ENCODE results near the gene TYW1B. TPM values are rescaled to one million over a fixed set of nuclear protein-coding genes. Genes with fewer than 3 reads are reported as not detected.
A peak's percentile ranks its signal among the peaks of the same experiment; 100 is the strongest.
"Not testable (repeated sequence)": the region's sequence is repeated elsewhere in the genome, so short reads cannot be mapped to it uniquely, and the experiment has no call there.

The TYW1B gene
- total RNA-seq, 1 experiment from 2014 or later = 0.78 TPM

DNA sequence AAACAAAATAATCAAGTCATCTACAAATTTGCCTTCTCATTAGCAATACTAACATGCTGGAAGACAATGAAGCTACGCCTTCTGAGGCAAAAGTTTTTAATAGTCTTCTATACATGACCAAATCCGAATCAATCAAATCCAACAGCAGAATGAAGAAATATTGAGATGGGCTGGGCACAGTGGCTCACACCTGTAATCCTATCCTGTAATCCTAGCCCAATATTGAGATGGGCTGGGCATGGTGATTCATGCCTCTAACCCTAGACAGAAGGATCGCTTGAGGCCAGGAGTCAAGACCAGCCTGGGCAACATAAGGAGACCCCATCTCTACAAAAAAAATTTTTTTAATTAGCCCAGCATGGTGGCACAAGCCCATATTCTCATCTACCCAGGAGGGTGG, 5.5 kb downstream of the TYW1B start:
- in situ Hi-C loops (cut with HindIII; ENCODE audit: low pct_unique_long_range_greater_than_20kb, low sequenced_read_pairs); DNase-seq (ENCODE audit: low read depth): not testable (repeated sequence)

DNA sequence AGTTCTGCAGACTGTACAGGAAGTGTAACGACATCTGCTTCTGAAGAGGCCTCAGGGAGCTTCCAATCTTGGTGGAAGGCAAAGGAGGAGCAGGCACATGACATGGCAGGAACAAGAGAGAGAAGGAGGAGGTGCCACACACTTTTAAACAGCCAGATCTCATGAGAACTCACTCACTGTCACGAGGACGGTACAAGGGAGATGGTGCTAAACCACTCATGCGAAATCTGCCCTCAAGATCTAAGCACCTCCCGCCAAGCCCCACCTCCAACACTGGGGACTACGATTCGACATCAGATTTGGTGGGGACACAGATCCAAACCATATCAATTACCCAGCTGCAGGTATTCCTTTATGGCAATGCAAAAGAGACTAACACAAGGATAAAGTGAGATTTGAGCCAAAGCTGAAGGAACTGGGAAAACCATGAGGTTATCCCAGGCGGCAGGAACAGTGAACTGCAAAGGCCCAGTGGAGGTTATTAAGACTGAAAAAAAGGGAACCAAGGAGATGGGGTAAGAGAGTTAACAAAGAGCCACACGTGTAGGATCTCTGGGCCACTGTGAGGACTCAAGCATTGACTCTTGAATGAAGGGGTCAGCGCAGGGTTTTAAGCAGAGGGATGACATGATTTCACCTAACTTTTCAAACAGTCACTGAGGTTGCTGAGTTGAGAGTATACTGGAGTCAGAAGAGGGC, 9.2 kb downstream of the TYW1B start:
- DNase-seq (ENCODE audit: low read depth); in situ Hi-C loops (cut with HindIII; ENCODE audit: low pct_unique_long_range_greater_than_20kb, low sequenced_read_pairs): not testable (repeated sequence)

DNA sequence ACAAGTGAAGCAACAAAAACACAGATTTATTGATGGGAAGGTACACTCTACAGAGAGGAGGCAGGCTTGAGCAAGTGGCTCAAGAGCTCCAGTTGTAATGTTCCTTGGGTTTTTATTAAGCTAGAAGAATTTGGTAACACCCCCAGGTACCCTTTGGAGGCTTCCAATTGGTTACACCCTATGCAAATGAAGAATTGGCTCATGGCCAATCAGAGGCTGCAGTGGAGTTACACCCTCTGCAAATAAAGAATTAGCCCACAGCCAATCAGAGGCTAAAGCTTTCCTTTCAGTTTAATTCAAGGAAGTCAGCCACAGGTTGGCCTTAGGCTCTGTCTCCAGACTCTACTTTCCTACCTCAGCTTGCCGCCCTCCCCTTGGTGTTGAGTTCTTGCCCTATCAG, 10.3 kb downstream of the TYW1B start:
- peak; percentile 62 for DNase-seq (ENCODE audit: low read depth)
- in situ Hi-C loops (cut with HindIII; ENCODE audit: low pct_unique_long_range_greater_than_20kb, low sequenced_read_pairs) = not testable (repeated sequence)

DNA sequence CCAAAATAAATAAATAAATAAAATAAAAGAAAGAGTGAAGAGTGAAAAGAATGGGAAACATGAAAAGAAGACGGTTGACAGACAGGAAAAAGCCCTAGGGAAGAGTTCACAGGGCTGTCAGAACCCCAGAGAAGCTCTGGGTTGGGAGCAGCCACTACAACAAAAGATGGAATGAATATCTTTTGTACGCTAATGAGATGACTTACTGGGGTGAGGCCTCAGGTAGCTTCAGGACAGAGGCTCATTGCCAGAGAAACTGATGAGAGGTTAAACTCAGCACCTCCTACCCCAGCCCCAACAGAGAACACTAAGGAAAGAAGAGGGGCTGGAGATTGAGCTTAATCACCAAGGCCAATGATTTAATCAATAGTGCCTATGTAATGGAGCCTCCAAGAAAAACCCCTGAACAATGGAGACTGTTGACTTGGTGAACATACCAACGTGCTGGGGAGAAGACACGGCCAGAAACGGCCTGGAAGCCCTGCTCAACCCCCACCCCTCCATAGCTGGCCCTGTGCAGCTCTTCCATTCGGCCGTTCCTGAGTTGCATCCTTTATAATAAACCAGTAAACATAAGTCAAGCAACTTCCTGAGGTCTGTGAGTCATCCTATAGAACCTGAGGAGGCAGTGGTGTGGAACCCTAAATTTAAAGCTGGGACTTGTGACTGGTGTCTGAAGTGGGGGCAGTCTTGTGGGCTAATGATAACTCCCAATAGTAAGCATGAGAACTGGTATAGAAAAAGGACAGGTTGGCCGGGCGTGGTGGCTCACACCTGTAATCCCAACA, 11.4 kb downstream of the TYW1B start:
- in situ Hi-C loops (cut with HindIII; ENCODE audit: low pct_unique_long_range_greater_than_20kb, low sequenced_read_pairs) = not testable (repeated sequence)

DNA sequence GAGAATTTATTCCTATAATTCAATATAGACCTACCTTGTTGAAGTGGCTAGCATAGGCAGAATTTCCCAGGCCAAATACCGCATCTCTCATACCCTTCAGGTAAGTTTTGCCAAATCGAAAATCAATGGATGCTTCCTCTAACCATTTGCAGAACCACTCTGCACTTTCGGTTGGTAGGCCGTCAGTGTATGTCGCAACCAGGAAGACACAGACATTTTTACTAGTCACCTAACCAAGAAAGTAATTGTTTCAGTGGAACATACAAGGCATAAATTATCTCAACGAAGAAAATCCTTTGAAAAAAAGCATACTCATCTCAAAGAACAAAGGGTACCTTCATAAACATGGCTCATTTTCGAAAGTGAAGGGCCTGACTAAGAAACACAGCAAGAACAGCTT, 17.6 kb downstream of the TYW1B start:
- in situ Hi-C loops (cut with HindIII; ENCODE audit: low pct_unique_long_range_greater_than_20kb, low sequenced_read_pairs); DNase-seq (ENCODE audit: low read depth): not testable (repeated sequence)

More for the DNA sequence above, 11.4 kb downstream of the TYW1B start:
- not testable (repeated sequence) for DNase-seq (ENCODE audit: low read depth)

DNA sequence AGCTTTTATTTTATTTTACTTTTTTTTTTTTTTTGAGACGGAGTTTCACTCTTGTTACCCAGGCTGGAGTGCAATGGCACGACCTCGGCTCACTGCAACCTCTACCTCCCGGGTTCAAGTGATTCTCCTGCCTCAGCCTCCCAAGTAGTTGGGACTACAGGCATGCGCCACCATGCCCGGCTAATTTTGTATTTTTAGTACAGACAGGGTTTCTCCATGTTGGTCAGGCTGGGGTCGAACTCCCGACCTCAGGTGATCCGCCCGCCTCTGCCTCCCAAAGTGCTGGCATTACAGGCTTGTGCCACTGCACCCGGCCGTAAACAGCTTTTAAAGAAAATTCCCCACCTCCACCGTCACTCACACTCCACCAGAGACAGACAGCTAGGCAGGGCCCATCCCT, 19.5 kb downstream of the TYW1B start:
- DNase-seq (ENCODE audit: low read depth); in situ Hi-C loops (cut with HindIII; ENCODE audit: low pct_unique_long_range_greater_than_20kb, low sequenced_read_pairs): not testable (repeated sequence)

DNA sequence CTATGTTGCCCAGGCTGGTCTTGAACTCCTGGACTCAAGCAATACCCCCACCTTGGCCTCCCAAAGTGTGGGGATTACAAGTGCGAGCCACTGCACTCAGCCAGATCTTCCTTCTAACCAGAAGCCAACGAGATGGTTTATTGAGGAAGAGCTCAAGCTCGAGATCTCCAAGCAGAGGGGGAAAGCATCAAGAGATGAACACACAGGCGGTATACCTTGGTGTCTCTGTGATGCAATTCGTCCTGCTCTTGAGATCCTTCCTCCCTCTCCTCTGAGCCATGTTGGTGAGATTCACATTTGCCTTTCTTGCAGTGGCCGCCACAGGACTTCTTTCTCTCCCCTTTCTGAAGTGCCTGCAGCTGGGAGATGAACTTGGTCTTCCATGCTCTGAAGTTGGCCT, 21.1 kb downstream of the TYW1B start:
- not testable (repeated sequence) for DNase-seq (ENCODE audit: low read depth)

DNA sequence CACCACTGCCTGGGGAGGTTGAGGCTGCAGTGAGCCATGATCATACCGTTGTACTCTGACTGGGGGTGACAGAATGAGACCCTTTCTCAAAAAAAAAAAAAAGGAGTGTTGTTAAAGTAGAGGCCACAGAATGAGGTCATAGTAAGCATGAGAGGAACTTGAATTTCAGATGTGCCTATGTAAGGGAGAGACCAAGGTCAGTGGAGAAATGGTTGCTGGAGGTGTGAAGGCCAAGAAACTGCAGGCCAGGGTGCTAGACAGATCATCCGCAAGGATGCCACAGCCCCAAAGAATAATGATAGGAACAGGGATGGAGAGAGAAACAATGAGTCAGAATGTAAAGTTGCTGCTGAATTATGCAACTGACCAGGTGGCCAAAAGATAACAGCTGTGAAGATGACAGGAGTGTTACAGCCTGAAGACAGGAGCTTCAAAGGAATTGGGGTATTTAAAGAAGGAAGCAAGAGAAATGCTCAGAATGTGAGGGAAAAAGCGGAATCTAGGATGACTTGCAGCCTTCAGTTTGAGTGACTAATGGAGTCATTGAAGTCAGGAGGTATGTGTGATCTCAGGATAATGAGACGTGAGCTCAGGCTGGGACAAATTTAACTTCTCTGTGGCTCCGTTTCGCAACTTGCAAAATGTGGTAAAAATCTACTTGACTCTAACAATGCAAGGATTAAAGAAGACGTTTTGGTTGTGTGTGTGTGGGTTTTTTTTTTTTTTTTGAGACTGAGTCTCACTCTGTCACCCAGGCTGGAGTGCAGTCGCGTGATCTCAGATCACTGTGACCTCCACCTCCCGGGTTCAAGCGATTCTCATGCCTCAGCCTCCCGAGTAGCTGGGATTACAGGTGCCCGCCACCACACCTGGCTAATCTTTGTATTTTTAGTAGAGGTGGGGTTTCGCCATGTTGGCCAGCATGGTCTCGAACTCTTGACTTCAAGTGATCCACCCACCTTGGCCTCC, 22.2 kb downstream of the TYW1B start:
- DNase-seq (ENCODE audit: low read depth) = peak; percentile 9
- in situ Hi-C loops (cut with HindIII; ENCODE audit: low pct_unique_long_range_greater_than_20kb, low sequenced_read_pairs) = no loop called here

More for the DNA sequence above, 21.1 kb downstream of the TYW1B start:
- in situ Hi-C loops (cut with HindIII; ENCODE audit: low pct_unique_long_range_greater_than_20kb, low sequenced_read_pairs) = not testable (repeated sequence)

DNA sequence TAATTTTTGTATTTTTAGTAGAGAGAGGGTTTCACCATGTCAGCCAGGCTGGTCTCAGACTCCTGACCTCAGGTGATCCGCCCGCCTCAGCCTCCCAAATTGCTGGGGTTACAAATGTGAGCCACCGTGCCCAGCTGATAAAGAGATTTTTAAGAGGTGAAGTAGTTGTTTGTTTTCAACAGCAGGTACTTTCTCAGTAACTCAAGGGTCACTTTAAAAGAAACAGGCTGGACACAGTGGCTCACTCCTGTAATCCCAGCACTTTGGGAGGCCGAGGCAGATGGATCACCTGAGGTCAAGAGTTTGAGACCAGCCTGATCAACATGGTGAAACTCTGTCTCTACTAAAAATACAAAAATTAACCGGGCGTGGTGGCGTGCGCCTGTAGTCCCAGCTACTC, 24.2 kb downstream of the TYW1B start:
- DNase-seq (ENCODE audit: low read depth); in situ Hi-C loops (cut with HindIII; ENCODE audit: low pct_unique_long_range_greater_than_20kb, low sequenced_read_pairs): not testable (repeated sequence)

DNA sequence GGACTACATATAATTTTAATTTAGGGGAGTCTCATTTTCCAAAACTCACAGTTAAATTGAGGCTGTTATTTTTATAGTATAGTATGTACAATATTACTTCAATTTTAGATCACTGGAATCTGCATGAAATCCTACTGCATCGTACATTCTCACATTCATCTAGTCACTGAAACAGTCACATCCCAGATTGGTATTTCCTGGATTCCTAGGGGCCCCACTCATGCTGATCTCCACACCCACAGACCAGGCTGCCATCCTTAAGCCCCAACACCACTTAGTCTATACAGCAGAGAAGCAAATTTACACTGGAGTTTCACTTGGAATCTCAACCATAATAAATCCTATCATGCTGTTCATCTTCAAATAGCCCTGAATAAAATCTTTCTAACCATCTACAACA, 26.4 kb downstream of the TYW1B start:
- DNase-seq (ENCODE audit: low read depth); in situ Hi-C loops (cut with HindIII; ENCODE audit: low pct_unique_long_range_greater_than_20kb, low sequenced_read_pairs): not testable (repeated sequence)

DNA sequence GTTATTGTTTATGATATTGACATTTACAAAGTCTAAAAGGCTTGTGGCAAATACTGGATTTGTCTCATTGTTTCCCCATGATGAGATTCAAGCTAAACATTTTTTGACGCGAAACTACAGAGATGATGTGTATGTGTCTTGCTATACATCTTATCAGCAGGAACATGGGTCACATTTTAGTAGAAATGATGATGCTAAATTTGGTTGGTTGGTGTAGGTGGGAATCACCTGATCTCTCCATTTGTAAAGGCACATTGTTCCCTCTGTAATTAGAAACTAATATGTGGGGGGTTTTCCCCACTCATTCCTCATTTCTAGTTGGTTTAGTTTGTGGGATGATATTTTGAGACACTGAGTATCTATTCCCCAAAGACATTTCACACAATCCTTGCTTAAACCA, 32.6 kb downstream of the TYW1B start:
- DNase-seq (ENCODE audit: low read depth); in situ Hi-C loops (cut with HindIII; ENCODE audit: low pct_unique_long_range_greater_than_20kb, low sequenced_read_pairs): not testable (repeated sequence)

DNA sequence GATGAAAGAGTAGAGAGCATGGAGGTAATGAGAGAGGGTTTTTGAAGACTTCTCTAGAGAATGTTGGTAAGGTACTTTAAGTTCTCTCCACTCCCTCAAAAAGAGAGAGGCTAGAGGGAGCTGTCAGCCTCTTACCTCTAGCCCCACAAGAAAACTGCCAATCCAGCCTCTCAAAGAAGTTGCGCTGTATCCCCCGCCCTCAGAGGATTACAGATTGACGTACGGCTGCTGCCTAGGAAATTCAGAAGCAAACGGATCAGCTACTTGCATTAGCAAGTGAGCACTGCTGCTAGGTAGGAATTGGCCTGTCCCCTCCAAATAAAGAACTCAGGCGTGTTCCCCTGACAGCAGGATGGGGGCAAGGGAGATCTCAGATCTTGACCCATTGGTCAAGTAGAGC, 34.2 kb downstream of the TYW1B start:
- in situ Hi-C loops (cut with HindIII; ENCODE audit: low pct_unique_long_range_greater_than_20kb, low sequenced_read_pairs) = no loop called here
- DNase-seq (ENCODE audit: low read depth) = no peak

DNA sequence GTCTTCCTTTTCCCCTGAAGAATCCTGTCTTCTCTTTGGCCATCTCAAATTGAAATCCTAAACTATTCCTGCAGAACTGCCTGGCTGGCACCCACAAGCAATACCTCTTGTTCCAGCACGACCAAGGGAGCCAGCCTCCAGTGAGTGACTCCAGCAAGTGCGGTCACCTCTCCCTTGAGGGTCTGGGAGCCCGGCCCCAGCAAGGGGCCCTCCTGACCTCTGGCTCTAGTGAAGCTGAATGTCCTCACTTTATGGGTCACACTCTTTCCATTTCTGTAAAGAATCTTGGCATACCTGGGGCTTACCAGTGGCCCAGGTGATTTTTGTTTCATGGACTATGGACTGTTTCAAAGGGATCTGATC, 37.3 kb downstream of the TYW1B start:
- DNase-seq (ENCODE audit: low read depth); in situ Hi-C loops (cut with HindIII; ENCODE audit: low pct_unique_long_range_greater_than_20kb, low sequenced_read_pairs): not testable (repeated sequence)

DNA sequence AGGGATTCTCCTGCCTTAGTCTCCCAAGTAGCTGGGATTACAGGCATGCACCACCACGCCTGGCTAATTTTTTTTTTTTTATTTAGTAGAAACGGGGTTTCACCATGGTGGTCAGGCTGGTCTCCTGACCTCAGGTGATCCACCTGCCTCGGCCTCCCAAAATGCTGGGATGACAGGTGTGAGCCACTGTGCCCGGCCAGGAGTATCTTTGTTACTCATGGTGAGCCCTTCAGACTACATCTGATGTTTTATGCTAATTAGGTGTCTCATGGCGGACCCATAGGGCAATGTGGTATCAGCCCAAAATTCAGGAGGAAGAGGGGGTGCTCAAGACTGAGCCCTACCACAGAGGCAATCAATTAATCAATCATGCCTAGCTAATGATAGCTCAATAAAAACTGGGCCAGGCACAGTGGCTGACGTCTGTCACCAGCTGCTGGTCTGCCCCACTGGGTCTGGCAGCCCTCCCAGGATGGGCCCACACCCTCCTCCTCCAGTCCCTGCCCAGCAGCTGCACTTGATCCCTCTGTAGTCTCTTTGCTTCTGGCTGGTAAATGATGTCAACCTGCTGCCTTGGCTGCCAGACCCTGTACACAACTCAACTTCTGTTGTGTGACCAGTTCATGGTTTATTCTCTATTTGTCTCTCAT, 37.8 kb downstream of the TYW1B start:
- DNase-seq (ENCODE audit: low read depth); in situ Hi-C loops (cut with HindIII; ENCODE audit: low pct_unique_long_range_greater_than_20kb, low sequenced_read_pairs): not testable (repeated sequence)

DNA sequence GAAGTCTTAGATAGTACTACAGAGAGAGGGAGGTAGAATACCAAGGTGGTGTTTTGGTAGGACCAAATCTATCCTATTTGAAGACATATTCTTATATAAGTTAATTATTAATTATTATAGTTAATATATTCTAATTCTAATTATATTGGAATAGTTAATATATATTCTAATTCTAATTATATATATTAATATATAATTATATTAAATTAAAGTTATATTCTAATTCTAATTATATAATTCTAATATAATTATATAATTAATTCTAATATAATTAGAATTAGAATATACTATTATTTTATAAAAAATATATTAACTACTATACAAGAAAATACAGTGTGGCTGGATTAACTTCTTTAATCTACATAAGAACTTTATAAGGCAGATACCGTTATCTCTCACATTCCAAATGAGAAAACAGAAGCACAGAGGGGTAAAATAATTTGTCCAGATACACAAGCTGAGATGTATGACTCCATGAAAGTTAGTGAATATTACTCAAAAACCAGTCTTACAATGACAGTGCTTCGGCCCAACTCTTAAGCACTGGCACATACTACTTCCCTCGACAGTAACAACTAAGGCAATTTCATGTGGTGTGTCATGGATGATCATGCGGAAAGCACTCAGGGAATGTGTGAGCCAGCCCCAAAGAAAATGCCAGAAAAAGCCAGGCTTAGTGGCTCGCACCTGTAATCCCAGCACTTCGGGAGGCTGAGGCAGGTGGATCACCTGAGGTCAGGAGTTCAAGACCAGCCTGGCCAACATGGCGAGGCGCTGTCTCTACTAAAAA, 42.6 kb downstream of the TYW1B start:
- peak; percentile 7 for DNase-seq (ENCODE audit: low read depth)
- in situ Hi-C loops (cut with HindIII; ENCODE audit: low pct_unique_long_range_greater_than_20kb, low sequenced_read_pairs) = no loop called here

DNA sequence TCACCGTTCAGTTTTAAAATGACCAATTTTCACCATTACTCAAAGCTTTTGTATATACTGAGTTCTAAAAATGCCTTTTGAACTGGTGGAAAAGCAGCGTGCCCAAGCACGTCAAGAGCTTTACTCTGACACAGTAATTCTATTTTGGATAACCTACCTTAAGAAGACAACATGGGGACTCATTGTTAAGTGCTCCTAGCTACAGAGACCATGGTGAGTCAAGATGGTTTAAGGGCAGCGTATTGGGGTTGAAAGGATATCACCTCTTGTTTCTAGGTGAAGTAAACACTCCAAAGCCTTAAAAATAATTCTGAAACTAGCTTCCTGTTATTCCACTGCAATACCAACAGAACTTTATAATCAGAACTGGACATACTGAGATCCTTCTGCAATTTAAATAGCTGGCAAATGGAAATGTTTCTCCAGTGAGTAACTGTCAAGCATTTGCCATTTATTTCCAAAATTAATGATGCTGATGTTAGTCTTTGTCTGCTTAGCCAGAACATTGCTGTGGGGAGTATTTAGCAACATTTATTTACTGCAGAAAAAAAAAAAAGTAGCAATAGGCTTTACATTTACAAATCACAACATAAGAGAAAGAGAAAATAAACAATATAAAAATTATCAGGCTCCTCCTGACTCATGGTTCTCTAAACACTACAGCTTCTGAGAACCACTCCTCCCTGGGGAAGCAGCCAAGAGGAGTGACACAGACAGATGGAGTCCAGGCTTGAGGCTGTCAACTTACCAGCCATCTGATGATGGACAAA, 44.2 kb downstream of the TYW1B start:
- DNase-seq (ENCODE audit: low read depth) = peak; percentile 45
- in situ Hi-C loops (cut with HindIII; ENCODE audit: low pct_unique_long_range_greater_than_20kb, low sequenced_read_pairs) = not testable (repeated sequence)

DNA sequence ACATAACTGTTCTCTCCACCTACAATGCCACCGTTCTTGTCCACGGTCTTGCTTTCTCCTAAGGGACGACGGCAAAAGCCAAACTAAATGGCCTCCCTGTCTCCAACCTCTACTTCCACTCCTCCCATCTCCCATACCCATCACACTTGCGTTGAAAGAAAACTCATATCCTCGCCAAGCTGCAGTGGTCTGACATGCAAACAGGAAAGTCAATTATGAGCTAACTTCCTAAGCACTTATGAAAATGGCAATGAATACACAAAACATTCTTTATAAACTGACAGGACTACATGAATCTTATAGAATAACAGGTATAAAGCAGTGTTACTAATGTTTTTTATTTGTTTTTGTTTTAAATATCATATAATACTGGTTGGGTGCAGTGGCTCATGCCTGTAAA, 46.4 kb downstream of the TYW1B start:
- DNase-seq (ENCODE audit: low read depth) = no peak
- in situ Hi-C loops (cut with HindIII; ENCODE audit: low pct_unique_long_range_greater_than_20kb, low sequenced_read_pairs) = no loop called here

All from Caki2 (cell line).